Right lobe of liver (tissue), 6 donors: ENCODE results near the gene SLC44A5. TPM values are rescaled to one million over a fixed set of nuclear protein-coding genes. Genes with fewer than 3 reads are reported as not detected.

ENCODE experiments used
- ATAC-seq, 4 donors: fragments of 200-7000 bp; cut with Tn5 transposase; one replicate each; pipeline ENCODE4 v1.9.1; 2020; ENCODE audit warnings: mild to moderate bottlenecking in 4 of 4, moderate library complexity in 4 of 4
- DNase-seq, 3 donors: peaks; one replicate each; pipeline ENCODE4 v3.0.0-alpha.2; 2020
- H3K27ac ChIP-seq, 3 donors: fragments of 200-600 bp; one replicate each; pipeline ENCODE4 v1.8.0; 2022
- H3K27me3 ChIP-seq, 2 donors: fragments of 200-600 bp; one replicate each; pipeline ENCODE4 v1.8.0; 2022
- H3K36me3 ChIP-seq, 4 donors: fragments of 200-600 bp; sonication (generic) in 1 of 4; one replicate each; pipeline versions ENCODE4 v1.5.1 to v1.8.0; 2017 to 2022; ENCODE audit warnings: control low read depth in 1 of 4
- H3K4me1 ChIP-seq, 4 donors: fragments of 200-600 bp; sonication (generic) in 1 of 4; one replicate each; pipeline versions ENCODE4 v1.5.1 to v1.8.0; 2017 to 2022; ENCODE audit warnings: control low read depth in 1 of 4
- H3K4me3 ChIP-seq, 3 donors: fragments of 200-600 bp; one replicate each; pipeline ENCODE4 v1.8.0; 2022
- H3K9me3 ChIP-seq, 4 donors: fragments of 200-600 bp; sonication (generic) in 1 of 4; one replicate each; pipeline versions ENCODE4 v1.5.1 to v1.8.0; 2017 to 2022; ENCODE audit warnings: control low read depth in 1 of 4
- POLR2A ChIP-seq: fragments of 450-650 bp; IDR thresholded peaks from one replicate; pipeline ENCODE4 v1.6.1; 2017; ENCODE audit warnings: antibody characterized with exemption, mild to moderate bottlenecking
- WGBS: methylation state at CpG from one replicate; pipeline ENCODE4 v1.1.6; 2018; ENCODE audit warnings: low coverage, low lambda C conversion rate; ENCODE audit not compliant: insufficient coverage; ENCODE audit errors: missing lambda C conversion rate; 5-methylcytosine and 5-hydroxymethylcytosine counted together
- intact Hi-C, 2 donors: fragments of 100-400 bp; cut with DNase I; formaldehyde crosslinking; loops; one replicate each; pipeline versions ENCODE4 v1.11.2 to v1.14.1; 2022
- total RNA-seq, 6 experiments: library from RNA; depleted of rRNA in 2 of 6; stranded (reverse); fragments of >200 nt in 2 of 6; fragmentation: NEBNext Ultra II Directional in 3 of 6; extraction: Animal tissue kit (Norgen Biotek cat#: 25700) in 3 of 6; gene quantifications; one replicate each; pipeline versions ENCODE4 v1.1.0 to v1.2.4, GENCODE V29; 2016 to 2023
- TF ChIP-seq, protein P1 (sequence below), 4 donors: fragments of 200-600 bp in 3 of 4; fragments of 450-650 bp in 1 of 4; IDR thresholded peaks; one replicate each; pipeline versions ENCODE4 v1.5.1 to v1.8.0; 2016 to 2022; ENCODE audit warnings: antibody characterized with exemption in 4 of 4, mild to moderate bottlenecking in 2 of 4
- donor health status: DM: no; HTN: yes; CAD: no.
- donor health status: DM: no; HTN: no; CAD: no.
- donor health status: DM: no; HTN: no; CAD: no.
- donor health status: DM: no; HTN: yes; CAD: no.
- donor health status: DM: no; HTN: yes; CAD: no.

Gene SLC44A5
- total RNA-seq, 6 experiments from 2014 or later, result 0.14 to 1.4 (median 0.59) TPM; not detected in 1

DNA sequence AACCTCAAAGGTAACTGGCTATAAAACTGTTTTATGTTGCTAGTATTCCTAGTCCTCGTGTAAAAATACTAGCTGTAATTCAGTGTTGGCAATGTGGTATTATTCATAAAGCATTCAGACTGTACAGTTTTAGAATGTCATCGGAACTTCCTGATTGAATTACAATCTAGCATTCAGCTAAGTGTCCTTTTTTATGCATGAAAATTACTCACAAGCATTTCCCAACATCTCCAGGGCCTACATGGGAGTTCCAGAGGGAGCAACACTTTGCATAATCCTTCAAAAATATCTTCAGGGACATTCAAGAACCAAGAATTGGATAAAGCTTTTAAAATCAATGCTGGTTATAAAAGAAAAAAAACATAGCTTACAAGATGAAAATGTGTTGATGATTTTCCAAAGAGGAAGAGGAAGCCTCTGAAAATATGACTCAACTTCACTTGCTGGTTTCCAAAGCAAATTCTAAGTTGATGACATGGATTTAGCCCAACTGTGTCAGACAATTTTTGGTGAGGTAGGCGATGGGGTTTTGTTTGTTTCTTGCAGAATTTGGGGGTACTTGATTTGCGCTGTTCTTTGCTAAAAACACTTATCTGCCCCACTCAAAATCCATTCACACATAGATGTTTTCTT lies 137.8 kb downstream of the SLC44A5 start:
- DNase-seq (no peak), ATAC-seq (no peak)
- TF ChIP-seq, protein P1, sequence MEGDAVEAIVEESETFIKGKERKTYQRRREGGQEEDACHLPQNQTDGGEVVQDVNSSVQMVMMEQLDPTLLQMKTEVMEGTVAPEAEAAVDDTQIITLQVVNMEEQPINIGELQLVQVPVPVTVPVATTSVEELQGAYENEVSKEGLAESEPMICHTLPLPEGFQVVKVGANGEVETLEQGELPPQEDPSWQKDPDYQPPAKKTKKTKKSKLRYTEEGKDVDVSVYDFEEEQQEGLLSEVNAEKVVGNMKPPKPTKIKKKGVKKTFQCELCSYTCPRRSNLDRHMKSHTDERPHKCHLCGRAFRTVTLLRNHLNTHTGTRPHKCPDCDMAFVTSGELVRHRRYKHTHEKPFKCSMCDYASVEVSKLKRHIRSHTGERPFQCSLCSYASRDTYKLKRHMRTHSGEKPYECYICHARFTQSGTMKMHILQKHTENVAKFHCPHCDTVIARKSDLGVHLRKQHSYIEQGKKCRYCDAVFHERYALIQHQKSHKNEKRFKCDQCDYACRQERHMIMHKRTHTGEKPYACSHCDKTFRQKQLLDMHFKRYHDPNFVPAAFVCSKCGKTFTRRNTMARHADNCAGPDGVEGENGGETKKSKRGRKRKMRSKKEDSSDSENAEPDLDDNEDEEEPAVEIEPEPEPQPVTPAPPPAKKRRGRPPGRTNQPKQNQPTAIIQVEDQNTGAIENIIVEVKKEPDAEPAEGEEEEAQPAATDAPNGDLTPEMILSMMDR (IDR thresholded peaks at IDR 0.05), result no peak
- no peak for TF ChIP-seq POLR2A
- no peak overlapping the region for H3K27ac ChIP-seq
- intact Hi-C loops, result no loop called here
- H3K4me1 ChIP-seq, result no peaks in the 10 kb centered on the region
- H3K27me3 ChIP-seq, result no peaks in the 10 kb centered on the region
- 33% methylated on average over 4 of the region's 4 CpGs for WGBS
- H3K4me3 ChIP-seq, result no peak overlapping the region
- H3K9me3 ChIP-seq, result no peaks in the 10 kb centered on the region
- H3K36me3 ChIP-seq, result no peaks in the 10 kb centered on the region

DNA sequence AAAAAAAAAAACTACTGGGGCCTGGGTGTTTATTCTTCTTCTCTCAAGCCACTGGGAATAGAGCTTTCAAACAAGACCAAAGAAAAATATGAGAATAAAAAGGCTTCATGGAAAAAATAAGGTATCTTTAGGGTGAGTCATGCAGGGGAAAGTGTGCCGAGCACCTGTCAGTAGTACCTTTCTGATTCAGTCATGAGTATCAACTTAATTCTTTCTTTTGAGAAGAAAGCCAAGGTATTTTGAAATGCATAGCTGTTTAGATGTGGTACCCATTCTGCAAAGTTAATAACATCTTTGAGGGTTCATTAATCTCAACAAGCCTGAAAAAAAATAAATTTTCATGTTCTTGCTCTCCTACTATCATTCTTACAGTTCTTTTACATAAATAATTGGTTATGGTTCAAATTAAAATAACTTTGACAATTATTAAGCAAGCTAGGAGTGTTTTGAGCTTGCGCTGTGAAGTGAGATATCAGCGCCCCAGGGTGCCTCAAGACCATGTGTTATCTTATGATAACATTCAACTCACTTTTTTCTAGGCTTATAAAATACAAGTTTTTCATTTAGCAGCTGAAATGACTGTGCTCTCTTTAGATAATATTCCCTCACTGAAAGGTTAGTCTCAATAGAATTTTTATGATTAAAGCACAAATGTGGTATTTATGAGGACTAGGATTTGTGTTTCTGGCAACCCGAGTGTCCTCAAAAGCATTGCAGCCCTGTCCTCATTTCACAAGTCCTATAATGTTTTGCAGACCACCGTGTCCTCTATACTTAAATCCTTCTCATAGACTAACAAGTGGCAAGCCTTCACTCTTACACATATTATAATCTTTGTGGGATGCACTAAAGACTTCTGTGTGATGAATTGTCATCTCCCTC lies 138.6 kb downstream of the SLC44A5 start:
- WGBS, result 46% methylated on average over 5 of the region's 5 CpGs
- H3K4me1 ChIP-seq, result no peaks in the 10 kb centered on the region
- no peaks in the 10 kb centered on the region for H3K36me3 ChIP-seq
- no peaks in the 10 kb centered on the region for H3K27me3 ChIP-seq
- no peak overlapping the region for H3K27ac ChIP-seq
- no peak for ATAC-seq
- H3K4me3 ChIP-seq, result no peak overlapping the region
- DNase-seq, result no peak
- no peak for TF ChIP-seq POLR2A
- TF ChIP-seq, protein P1 (IDR thresholded peaks at IDR 0.05), result no peak
- intact Hi-C loops, result no loop called here
- no peaks in the 10 kb centered on the region for H3K9me3 ChIP-seq

GRCh38 chr1:75471252-75471651 lies 139.7 kb downstream of the SLC44A5 start:
- Histone ChIP-seq H3K4me3 (no peak overlapping the region), H3K9me3 (no peaks in the 10 kb centered on the region), H3K27ac (no peak overlapping the region), H3K27me3 (no peaks in the 10 kb centered on the region), H3K4me1 (no peaks in the 10 kb centered on the region), H3K36me3 (no peaks in the 10 kb centered on the region)
- ATAC-seq (no peak), DNase-seq (no peak)
- intact Hi-C loops, result no loop called here
- TF ChIP-seq, protein P1 (IDR thresholded peaks at IDR 0.05), result no peak
- TF ChIP-seq POLR2A, result no peak
- 48% methylated on average over 3 of the region's 3 CpGs for WGBS

DNA sequence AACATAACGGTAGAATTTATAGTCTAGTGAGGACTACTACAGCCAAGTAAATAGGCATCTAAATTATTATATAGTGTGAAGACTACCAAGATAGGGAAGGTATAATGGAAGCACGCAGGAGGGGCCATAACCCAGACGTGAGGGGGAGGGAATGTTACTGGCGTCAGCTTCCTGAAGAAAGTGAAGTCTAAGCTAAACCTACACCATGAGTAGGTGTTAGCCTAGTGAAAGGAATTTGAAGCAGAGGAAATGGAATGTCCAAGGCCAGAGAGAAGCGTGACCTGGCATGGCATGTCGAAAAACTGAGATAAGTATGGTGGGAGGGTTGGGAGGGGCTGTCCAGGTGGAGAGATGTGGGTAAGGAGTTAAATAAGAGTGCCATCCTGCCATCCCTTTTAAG lies 140.5 kb downstream of the SLC44A5 start:
- no peak overlapping the region for H3K4me3 ChIP-seq
- no peaks in the 10 kb centered on the region for H3K9me3 ChIP-seq
- intact Hi-C loops, result no loop called here
- TF ChIP-seq, protein P1 (IDR thresholded peaks at IDR 0.05), result no peak
- no peak for TF ChIP-seq POLR2A
- H3K27me3 ChIP-seq, result no peaks in the 10 kb centered on the region
- ATAC-seq, result no peak
- no peak for DNase-seq
- no peaks in the 10 kb centered on the region for H3K36me3 ChIP-seq
- no peaks in the 10 kb centered on the region for H3K4me1 ChIP-seq
- no peak overlapping the region for H3K27ac ChIP-seq
- WGBS, result 50% methylated on average over 6 of the region's 6 CpGs
